GM12801 (cell line): Measurements from ENCODE around the gene TPGS2.

Source experiments
- CTCF ChIP-seq: IDR thresholded peaks from one replicate; pipeline ENCODE4 v1.5.1; 2011; ENCODE audit warnings: control low read depth; ENCODE audit not compliant: insufficient read length; ENCODE audit errors: extremely low read depth

TPGS2 gene

GRCh38 chr18:36828630-36829361, at the start of gene TPGS2, which contains the start of gene KIAA1328:
TPGS2 (minus strand) TSS chr18:36829002; CDS start chr18:36828767, 235 bp downstream.
KIAA1328 (plus strand) TSS chr18:36829127; CDS start chr18:36829139, 12 bp downstream.
- no peak for TF ChIP-seq CTCF

GRCh38 chr18:36872329-36872728, 43.5 kb upstream of the TPGS2 start:
- TF ChIP-seq CTCF, result no peak

- TF ChIP-seq CTCF, result no peak
Observed at GRCh38 chr18:36871801-36872200, 43.0 kb upstream of the TPGS2 start.

- no peak for TF ChIP-seq CTCF
Observed at GRCh38 chr18:36867056-36867455, 38.3 kb upstream of the TPGS2 start.

GRCh38 chr18:36862182-36862581, 33.4 kb upstream of the TPGS2 start:
- TF ChIP-seq CTCF, result no peak

- no peak for TF ChIP-seq CTCF
Observed at GRCh38 chr18:36856815-36857214, 28.0 kb upstream of the TPGS2 start.

GRCh38 chr18:36851202-36851590, 22.4 kb upstream of the TPGS2 start:
- no peak for TF ChIP-seq CTCF
